Adrenal gland (tissue), 19 donors: ENCODE data around the gene C1GALT1C1L. TPM values are rescaled to one million over a fixed set of nuclear protein-coding genes. Genes with fewer than 3 reads are reported as not detected.

Experiments used
- DNase-seq, 7 donors: peaks; one replicate each; pipeline ENCODE4 v3.0.0-alpha.2; 2019 to 2020
- H3K27ac ChIP-seq, 5 donors: fragments of 200-600 bp; sonication (generic) in 4 of 5; 1 replicate in 3 of 5; 2 replicates in 2 of 5; pipeline versions ENCODE4 v1.5.1 to v1.8.0; 2016 to 2020; ENCODE audit warnings: mild to moderate bottlenecking in 1 of 5
- H3K27me3 ChIP-seq: fragments of 200-600 bp; 2 replicates; pipeline ENCODE4 v1.8.0; 2021
- H3K36me3 ChIP-seq, 2 donors: fragments of 200-600 bp; replicated peaks in 1 of 2; 1 replicate in 1 of 2; 2 replicates in 1 of 2; pipeline versions ENCODE4 v1.5.1 to v1.8.0; 2018 to 2022
- H3K4me1 ChIP-seq, 2 donors: fragments of 200-600 bp; replicated peaks in 1 of 2; 1 replicate in 1 of 2; 2 replicates in 1 of 2; pipeline versions ENCODE4 v1.5.1 to v1.8.0; 2018 to 2021
- H3K4me3 ChIP-seq, 4 donors: fragments of 200-600 bp; sonication (generic) in 3 of 4; one replicate each; pipeline ENCODE4 v1.5.1; 2016 to 2018
- H3K9me3 ChIP-seq, 3 donors: fragments of 200-600 bp; sonication (generic) in 1 of 3; replicated peaks in 1 of 3; 1 replicate in 2 of 3; 2 replicates in 1 of 3; pipeline versions ENCODE4 v1.5.1 to v1.8.0; 2016 to 2021
- POLR2A ChIP-seq, 2 donors: fragments of 450-650 bp; IDR thresholded peaks; one replicate each; pipeline ENCODE4 v1.6.1; 2017; ENCODE audit warnings: antibody characterized with exemption in 2 of 2, mild to moderate bottlenecking in 2 of 2, moderate library complexity in 1 of 2
- WGBS, 4 donors: extraction: QIAGEN DNeasy Blood & Tissue Kit in 2 of 4; methylation state at CpG; one replicate each; pipeline versions ENCODE4 v1.1.5 to v1.1.7; 2013 to 2017; 5-methylcytosine and 5-hydroxymethylcytosine counted together
- intact Hi-C, 2 donors: fragments of 100-400 bp; cut with DNase I; formaldehyde crosslinking; loops; one replicate each; pipeline versions ENCODE4 v1.14.1 to v1.15.0; 2022 to 2023
- long read RNA-seq, 10 donors: library from polyadenylated mRNA in 3 of 10; unstranded in 2 of 10; stranded (forward) in 1 of 10; transcript quantifications; one replicate each; pipeline ENCODE4 v2.0.0 and lab custom pipeline, GENCODE V29; 2021 to 2026
- polyA plus RNA-seq, 3 donors: library from polyadenylated mRNA; stranded (reverse); fragments of 200-250 nt in 2 of 3; fragments of 350-450 nt in 1 of 3; fragmentation: Illumina TruSeq in 1 of 3; extraction: RNeasy Lipid Tissue Mini Kit (QIAGEN cat#74804) in 1 of 3; gene quantifications; one replicate each; pipeline ENCODE4 v1.2.3, GENCODE V29; 2013 to 2014
- total RNA-seq, 9 donors: library from RNA; depleted of rRNA in 4 of 9; stranded (reverse); fragments of >200 nt in 4 of 9; fragments of 120-200 nt in 1 of 9; fragmentation: NEBNext Ultra II Directional in 1 of 9; extraction: Animal tissue kit (Norgen Biotek cat#: 25700) in 1 of 9; gene quantifications; one replicate each; pipeline versions ENCODE4 v1.1.0 to v1.2.4, GENCODE V29; 2013 to 2023
- TF ChIP-seq, protein P1 (sequence below), 6 experiments: fragments of 450-650 bp in 4 of 6; fragments of 200-600 bp in 2 of 6; sonication (generic) in 1 of 6; IDR thresholded peaks; 1 replicate in 5 of 6; 2 replicates in 1 of 6; pipeline versions ENCODE4 v1.5.1 to v1.8.0; 2016 to 2021; ENCODE audit warnings: antibody characterized with exemption in 6 of 6, mild to moderate bottlenecking in 2 of 6, moderate library complexity in 1 of 6
- donor health status: healthy with polysubstance abuse.
- donor health status: Bipolar disorder and iron deficiency.
- donor health status: DM: yes; HTN: yes; CAD: no.
- donor health status: DM: no; HTN: no; CAD: no.
- donor health status: DM: no; HTN: no; CAD: no.
- donor health status: DM: yes; HTN: yes; CAD: no.

C1GALT1C1L gene
- total RNA-seq (1 to 10 TPM in 7 of 9 donors, under 1 TPM in 2; 0.71 to 4.0 (median 2.0) TPM), polyA plus RNA-seq (1 to 10 TPM in 2 of 3 donors, under 1 TPM in 1; 0.88 to 3.8 (median 1.3) TPM)
- long read RNA-seq, donor 1, partial matches to known transcripts: 0 of 4 reads
- long read RNA-seq, donor 1, other reads (novel, unspliced or antisense): 0 of 4 reads
- long read RNA-seq, donor 2: 0 reads
- long read RNA-seq, donor 3: 0 reads
- long read RNA-seq, donor 4, partial matches to known transcripts: 0 of 3 reads
- long read RNA-seq, donor 4, other reads (novel, unspliced or antisense): 0 of 3 reads
- long read RNA-seq, donor 5, partial matches to known transcripts: 0 of 2 reads
- long read RNA-seq, donor 5, other reads (novel, unspliced or antisense): 0 of 2 reads
- long read RNA-seq, donor 6, partial matches to known transcripts: 0 of 4 reads
- long read RNA-seq, donor 6, other reads (novel, unspliced or antisense): 0 of 4 reads
- long read RNA-seq, donor 7, partial matches to known transcripts: 0 of 1 reads
- long read RNA-seq, donor 7, other reads (novel, unspliced or antisense): 0 of 1 reads
- long read RNA-seq, donor 8, partial matches to known transcripts: 0 of 2 reads
- long read RNA-seq, donor 8, other reads (novel, unspliced or antisense): 0 of 2 reads
- long read RNA-seq, donor 9, transcript C1GALT1C1L-201 (1 exons, 1,172 nt): major isoform, 5 of 5 reads
- long read RNA-seq, donor 9, partial matches to known transcripts: 0 of 5 reads
- long read RNA-seq, donor 9, other reads (novel, unspliced or antisense): 0 of 5 reads
- long read RNA-seq, donor 10, partial matches to known transcripts: 0 of 1 reads
- long read RNA-seq, donor 10, other reads (novel, unspliced or antisense): 0 of 1 reads

DNA sequence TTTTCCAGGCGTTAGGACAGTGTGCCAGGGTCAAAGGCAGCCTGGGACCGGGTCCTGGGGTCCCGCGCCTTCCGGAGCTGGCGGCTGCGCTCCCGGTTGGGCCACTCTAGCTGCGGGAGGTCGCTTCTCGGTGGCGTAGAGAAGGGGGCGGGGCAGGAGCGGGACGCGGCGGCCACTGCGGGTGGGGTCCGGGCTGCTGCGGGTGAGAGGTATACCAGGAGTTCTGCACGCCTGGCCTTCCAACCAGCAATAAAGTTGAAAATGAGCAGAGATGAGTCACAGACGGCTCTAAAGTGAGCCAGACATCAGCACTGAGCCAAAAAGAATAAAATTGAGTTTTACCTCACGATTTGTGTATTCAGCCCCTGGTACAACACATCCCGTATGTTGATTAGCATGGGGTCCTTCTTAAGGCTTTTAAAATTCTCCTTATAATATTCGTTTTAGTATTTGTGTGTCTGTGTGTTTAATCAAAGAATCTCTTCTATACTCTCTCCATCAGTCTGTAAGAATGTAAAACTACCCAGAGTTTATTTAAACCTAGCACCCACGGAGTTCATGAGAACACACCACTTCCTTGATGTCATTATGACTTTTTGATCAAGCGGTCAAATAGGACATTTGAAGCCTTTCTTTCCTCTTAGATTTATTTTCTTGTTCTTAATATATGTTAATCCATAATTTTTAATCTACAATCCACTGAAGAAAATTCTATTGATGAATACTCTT lies at the start of gene C1GALT1C1L:
TSS of gene C1GALT1C1L (minus strand) at position 108 of the 729 bp plus-strand sequence. CDS start at position 1, 107 bp downstream.
- no peaks in the 10 kb centered on the region for H3K4me1 ChIP-seq
- H3K9me3 ChIP-seq: no peaks in the 10 kb centered on the region
- TF ChIP-seq, protein P1, sequence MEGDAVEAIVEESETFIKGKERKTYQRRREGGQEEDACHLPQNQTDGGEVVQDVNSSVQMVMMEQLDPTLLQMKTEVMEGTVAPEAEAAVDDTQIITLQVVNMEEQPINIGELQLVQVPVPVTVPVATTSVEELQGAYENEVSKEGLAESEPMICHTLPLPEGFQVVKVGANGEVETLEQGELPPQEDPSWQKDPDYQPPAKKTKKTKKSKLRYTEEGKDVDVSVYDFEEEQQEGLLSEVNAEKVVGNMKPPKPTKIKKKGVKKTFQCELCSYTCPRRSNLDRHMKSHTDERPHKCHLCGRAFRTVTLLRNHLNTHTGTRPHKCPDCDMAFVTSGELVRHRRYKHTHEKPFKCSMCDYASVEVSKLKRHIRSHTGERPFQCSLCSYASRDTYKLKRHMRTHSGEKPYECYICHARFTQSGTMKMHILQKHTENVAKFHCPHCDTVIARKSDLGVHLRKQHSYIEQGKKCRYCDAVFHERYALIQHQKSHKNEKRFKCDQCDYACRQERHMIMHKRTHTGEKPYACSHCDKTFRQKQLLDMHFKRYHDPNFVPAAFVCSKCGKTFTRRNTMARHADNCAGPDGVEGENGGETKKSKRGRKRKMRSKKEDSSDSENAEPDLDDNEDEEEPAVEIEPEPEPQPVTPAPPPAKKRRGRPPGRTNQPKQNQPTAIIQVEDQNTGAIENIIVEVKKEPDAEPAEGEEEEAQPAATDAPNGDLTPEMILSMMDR (IDR thresholded peaks at IDR 0.05): no peak
- no peak for TF ChIP-seq POLR2A (IDR thresholded peaks at IDR 0.05)
- H3K36me3 ChIP-seq: no peaks in the 10 kb centered on the region
- H3K27me3 ChIP-seq: no peaks in the 10 kb centered on the region
- intact Hi-C loops: no loop called here
- 9 to 30% (median 14%) methylated on average over 23 to 27 of the region's 27 CpGs for WGBS, 4 donors
- peak within 1 kb of the TSS in 3 of 4 donors; percentile 29 to 61 (median 58) for H3K4me3 ChIP-seq
- H3K27ac ChIP-seq: peak within 1 kb of the TSS in 1 of 5 donors; percentile 11
- peak; percentile 61 to 75 (median 70) for DNase-seq

DNA sequence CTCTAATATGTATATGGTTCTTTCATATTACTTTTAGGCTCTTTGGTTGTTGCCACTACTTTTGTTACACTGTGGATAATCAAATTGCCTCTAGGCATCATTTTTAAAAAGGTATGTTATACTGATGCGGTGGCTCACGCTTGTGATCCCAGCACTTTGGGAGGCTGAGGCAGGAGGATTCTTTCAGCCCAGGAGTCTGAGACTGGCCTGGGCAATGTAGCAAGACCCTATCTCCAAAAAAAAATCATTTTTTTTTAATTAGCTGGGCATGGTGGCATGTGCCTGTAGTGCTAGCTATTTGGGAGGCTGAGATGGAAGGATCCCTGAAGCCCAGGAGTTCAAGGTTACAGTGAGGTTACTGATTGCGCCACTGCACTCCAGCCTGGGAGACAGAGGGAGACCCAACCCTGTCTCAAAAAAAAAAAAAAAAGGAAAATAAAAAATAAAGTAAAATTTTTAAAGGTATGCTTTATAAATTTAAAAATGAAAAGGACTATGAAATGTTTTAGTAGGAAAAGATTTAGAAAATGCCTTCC lies 49.5 kb upstream of the C1GALT1C1L start:
- no peak overlapping the region for H3K4me3 ChIP-seq
- peaks cover 5 to 17% of the 10 kb centered on the region in 2 donors for H3K4me1 ChIP-seq
- H3K9me3 ChIP-seq: no peaks in the 10 kb centered on the region
- H3K36me3 ChIP-seq: no peaks in the 10 kb centered on the region
- WGBS, 4 donors: 80 to 89% (median 85%) methylated on average over 3 of the region's 3 CpGs
- H3K27ac ChIP-seq: peak overlapping the region in 1 of 5 donors; percentile 15
- no peak for DNase-seq
- no peaks in the 10 kb centered on the region for H3K27me3 ChIP-seq
- intact Hi-C loops: no loop called here
- no peak for TF ChIP-seq POLR2A (IDR thresholded peaks at IDR 0.05)
- TF ChIP-seq, protein P1 (IDR thresholded peaks at IDR 0.05): no peak

DNA sequence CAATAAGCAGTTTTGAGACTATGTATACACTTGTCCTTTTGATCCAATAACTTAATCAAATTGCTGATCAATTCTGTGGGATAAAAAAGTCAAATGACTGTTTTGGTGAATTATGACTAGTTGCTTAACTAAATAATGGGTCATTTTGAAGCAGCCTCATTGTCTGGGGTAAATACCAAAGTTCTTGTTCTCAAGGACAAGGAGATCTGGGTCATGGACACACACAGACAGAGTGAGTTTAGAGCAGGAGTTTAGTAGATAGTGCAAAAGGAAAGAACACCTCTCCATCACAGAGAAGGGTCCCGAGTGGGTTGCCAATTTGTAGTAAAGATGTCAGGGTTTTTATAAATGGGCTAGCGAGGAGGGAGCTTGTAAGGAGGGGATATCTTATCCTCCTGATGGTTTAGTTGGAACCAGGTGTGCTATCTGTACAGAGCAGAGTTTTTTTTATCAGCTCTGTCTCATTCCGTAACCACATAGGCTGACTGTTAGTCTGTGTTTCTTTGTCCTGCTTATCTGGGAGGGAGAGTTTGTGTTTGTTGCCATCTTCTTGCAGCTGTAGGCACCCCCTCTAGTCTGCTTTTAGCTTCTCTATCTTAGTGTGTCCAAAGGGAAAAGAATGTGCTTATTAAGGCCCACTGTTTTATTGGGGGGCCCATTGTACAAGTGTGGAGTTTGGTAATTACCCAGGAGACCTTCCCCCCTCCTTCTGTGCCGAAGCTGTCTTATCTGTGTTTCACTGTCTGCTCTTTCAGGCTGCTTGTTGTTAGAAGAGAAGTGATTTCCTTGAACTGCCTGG lies 48.7 kb upstream of the C1GALT1C1L start:
- 26 to 34% (median 27%) methylated on average over 4 of the region's 4 CpGs for WGBS, 4 donors
- intact Hi-C loops: no loop called here
- TF ChIP-seq, protein P1 (IDR thresholded peaks at IDR 0.05): no peak
- TF ChIP-seq POLR2A (IDR thresholded peaks at IDR 0.05): no peak
- H3K27ac ChIP-seq: peak overlapping the region in 2 of 5 donors; percentile 15 to 19
- peak overlapping the region in 1 of 4 donors; percentile 20 for H3K4me3 ChIP-seq
- H3K9me3 ChIP-seq: no peaks in the 10 kb centered on the region
- peaks cover 5 to 17% of the 10 kb centered on the region in 2 donors for H3K4me1 ChIP-seq
- no peak for DNase-seq
- H3K27me3 ChIP-seq: no peaks in the 10 kb centered on the region
- H3K36me3 ChIP-seq: no peaks in the 10 kb centered on the region
